ENCODE measurements around the gene PSMG3. TPM values are rescaled to one million over a fixed set of nuclear protein-coding genes. Genes with fewer than 3 reads are reported as not detected.

PSMG3 gene
- total and polyA plus RNA-seq, 3 donors from 2014 or later, result 23.7 to 44.5 (median 39.1) TPM

GRCh38 chr7:1591396-1591795 lies 21.6 kb upstream of the PSMG3 start:
- intact Hi-C loops (cut with DNase I; ENCODE audit: low total_unique reads), result no loop called here
- no peaks in the 10 kb centered on the region for H3K27me3 ChIP-seq
- H3K4me1 ChIP-seq, result no peaks in the 10 kb centered on the region
- H3K27ac ChIP-seq, result no peak overlapping the region
- no peak for DNase-seq
- no peaks in the 10 kb centered on the region for H3K36me3 ChIP-seq (ENCODE audit: low read depth, missing control alignments)
- no peak overlapping the region for H3K4me3 ChIP-seq
- TF ChIP-seq CTCF (IDR thresholded peaks at IDR 0.05), result no peak
- H3K9me3 ChIP-seq, result no peaks in the 10 kb centered on the region
- 64 to 69% methylated on average over 5 to 6 of the region's 6 CpGs for WGBS, 2 donors

- 71 to 79% methylated on average over 9 of the region's 9 CpGs for WGBS, 2 donors
- Histone ChIP-seq H3K36me3 (ENCODE audit: low read depth, missing control alignments) (no peaks in the 10 kb centered on the region), H3K27ac (no peak overlapping the region), H3K4me3 (no peak overlapping the region), H3K4me1 (no peaks in the 10 kb centered on the region), H3K27me3 (no peaks in the 10 kb centered on the region), H3K9me3 (no peaks in the 10 kb centered on the region)
- TF ChIP-seq POLR2A (IDR thresholded peaks at IDR 0.05) (no peak), CTCF (IDR thresholded peaks at IDR 0.05) (no peak)
- no peak for DNase-seq
- intact Hi-C loops (cut with DNase I; ENCODE audit: low total_unique reads), result no loop called here
Measured at GRCh38 chr7:1590887-1591286, 21.1 kb upstream of the PSMG3 start.

GRCh38 chr7:1590476-1590875 lies 20.6 kb upstream of the PSMG3 start:
- no peaks in the 10 kb centered on the region for H3K9me3 ChIP-seq
- DNase-seq, result no peak
- TF ChIP-seq POLR2A (IDR thresholded peaks at IDR 0.05), result no peak
- no peak for TF ChIP-seq CTCF (IDR thresholded peaks at IDR 0.05)
- WGBS, 2 donors, result 74 to 89% methylated on average over 6 of the region's 6 CpGs
- no peaks in the 10 kb centered on the region for H3K4me1 ChIP-seq
- no peaks in the 10 kb centered on the region for H3K36me3 ChIP-seq (ENCODE audit: low read depth, missing control alignments)
- intact Hi-C loops (cut with DNase I; ENCODE audit: low total_unique reads), result no loop called here
- no peak overlapping the region for H3K4me3 ChIP-seq
- no peak overlapping the region for H3K27ac ChIP-seq
- H3K27me3 ChIP-seq, result no peaks in the 10 kb centered on the region

- TF ChIP-seq POLR2A (IDR thresholded peaks at IDR 0.05) (no peak), CTCF (IDR thresholded peaks at IDR 0.05) (no peak)
- no peaks in the 10 kb centered on the region for H3K4me1 ChIP-seq
- WGBS, 2 donors, result 100% methylated on average over 1 of the region's 1 CpG; no CpG with 5 or more reads in 1 of the 2 donors
- intact Hi-C loops (cut with DNase I; ENCODE audit: low total_unique reads), result no loop called here
- H3K27me3 ChIP-seq, result no peaks in the 10 kb centered on the region
- H3K36me3 ChIP-seq (ENCODE audit: low read depth, missing control alignments), result no peaks in the 10 kb centered on the region
- H3K9me3 ChIP-seq, result no peaks in the 10 kb centered on the region
- no peak for DNase-seq
- H3K27ac ChIP-seq, result no peak overlapping the region
- no peak overlapping the region for H3K4me3 ChIP-seq
Measured at GRCh38 chr7:1588978-1589377, 19.1 kb upstream of the PSMG3 start.

- no peak overlapping the region for H3K4me3 ChIP-seq
- H3K27ac ChIP-seq, result no peak overlapping the region
- H3K27me3 ChIP-seq, result no peaks in the 10 kb centered on the region
- no peaks in the 10 kb centered on the region for H3K9me3 ChIP-seq
- no peaks in the 10 kb centered on the region for H3K36me3 ChIP-seq (ENCODE audit: low read depth, missing control alignments)
- H3K4me1 ChIP-seq, result no peaks in the 10 kb centered on the region
- intact Hi-C loops (cut with DNase I; ENCODE audit: low total_unique reads), result no loop called here
- 78 to 90% methylated on average over 11 to 12 of the region's 12 CpGs for WGBS, 2 donors
- TF ChIP-seq POLR2A (IDR thresholded peaks at IDR 0.05), result no peak
- no peak for TF ChIP-seq CTCF (IDR thresholded peaks at IDR 0.05)
- no peak for DNase-seq
Measured at GRCh38 chr7:1587738-1588137, 17.9 kb upstream of the PSMG3 start.

Measured in testis (tissue), 3 donors.